ENCODE results near the gene KIF12.

Gene KIF12

GRCh38 chr9:114091711-114092110 lies 7.4 kb downstream of the KIF12 start:
- Histone ChIP-seq H3K36me3 (ENCODE audit: control insufficient read depth, insufficient read depth, low read length) (no peaks in the 10 kb centered on the region), H3K4me3 (ENCODE audit: extremely low read depth, insufficient read depth, low read length, poor library complexity, severe bottlenecking) (no peak overlapping the region), H3K4me1 (ENCODE audit: control insufficient read depth, insufficient read depth, low read length, poor library complexity, severe bottlenecking) (no peaks in the 10 kb centered on the region), H3K9me3 (ENCODE audit: control insufficient read depth, low read length) (no peaks in the 10 kb centered on the region), H3K27ac (ENCODE audit: low read depth, low read length, severe bottlenecking) (no peak overlapping the region)
- 85 to 91% methylated on average over 5 of the region's 8 CpGs for WGBS, 2 experiments (ENCODE audit: insufficient coverage in 2 of 2)

DNA sequence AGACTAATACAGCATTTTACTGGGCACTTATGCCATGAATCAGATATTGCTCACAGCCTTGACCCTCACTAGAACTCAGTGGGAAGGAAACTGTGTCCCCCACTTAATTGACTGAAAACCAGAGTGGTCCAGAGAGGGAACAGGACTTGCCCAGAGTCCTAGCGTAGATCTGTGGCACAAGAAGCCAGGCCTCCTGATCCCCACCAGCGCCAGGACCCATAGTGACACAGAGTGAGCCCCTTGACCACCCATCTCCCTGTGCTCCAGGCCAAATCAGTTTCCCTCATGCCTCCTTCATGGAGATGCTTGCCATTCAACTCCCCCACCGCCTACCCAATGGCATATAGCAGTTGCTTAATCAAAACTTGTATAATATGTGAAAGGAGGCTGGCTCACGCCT lies 8.3 kb downstream of the KIF12 start:
- no peaks in the 10 kb centered on the region for H3K36me3 ChIP-seq (ENCODE audit: control insufficient read depth, insufficient read depth, low read length)
- 85 to 93% methylated on average over 2 to 3 of the region's 4 CpGs for WGBS, 2 experiments (ENCODE audit: insufficient coverage in 2 of 2)

GRCh38 chr9:114089206-114089840 lies 9.8 kb downstream of the KIF12 start:
- 84 to 96% methylated on average over 2 to 4 of the region's 4 CpGs for WGBS, 2 experiments (ENCODE audit: insufficient coverage in 2 of 2)
- Histone ChIP-seq H3K4me1 (ENCODE audit: control insufficient read depth, insufficient read depth, low read length, poor library complexity, severe bottlenecking) (no peaks in the 10 kb centered on the region), H3K36me3 (ENCODE audit: control insufficient read depth, insufficient read depth, low read length) (no peaks in the 10 kb centered on the region), H3K4me3 (ENCODE audit: extremely low read depth, insufficient read depth, low read length, poor library complexity, severe bottlenecking) (no peak overlapping the region), H3K27ac (ENCODE audit: low read depth, low read length, severe bottlenecking) (no peak overlapping the region), H3K9me3 (ENCODE audit: control insufficient read depth, low read length) (no peaks in the 10 kb centered on the region)

More for the DNA sequence above, 8.3 kb downstream of the KIF12 start:
- no peak overlapping the region for H3K27ac ChIP-seq (ENCODE audit: low read depth, low read length, severe bottlenecking)
- H3K4me1 ChIP-seq (ENCODE audit: control insufficient read depth, insufficient read depth, low read length, poor library complexity, severe bottlenecking) = no peaks in the 10 kb centered on the region
- H3K4me3 ChIP-seq (ENCODE audit: extremely low read depth, insufficient read depth, low read length, poor library complexity, severe bottlenecking) = no peak overlapping the region
- no peaks in the 10 kb centered on the region for H3K9me3 ChIP-seq (ENCODE audit: control insufficient read depth, low read length)

- Histone ChIP-seq H3K36me3 (ENCODE audit: control insufficient read depth, insufficient read depth, low read length) (no peaks in the 10 kb centered on the region), H3K4me3 (ENCODE audit: extremely low read depth, insufficient read depth, low read length, poor library complexity, severe bottlenecking) (no peak overlapping the region), H3K9me3 (ENCODE audit: control insufficient read depth, low read length) (no peaks in the 10 kb centered on the region), H3K4me1 (ENCODE audit: control insufficient read depth, insufficient read depth, low read length, poor library complexity, severe bottlenecking) (no peaks in the 10 kb centered on the region), H3K27ac (ENCODE audit: low read depth, low read length, severe bottlenecking) (no peak overlapping the region)
- 85 to 92% methylated on average over 7 of the region's 7 CpGs for WGBS, 2 experiments (ENCODE audit: insufficient coverage in 2 of 2)
Measured at GRCh38 chr9:114088571-114089170, 10.4 kb downstream of the KIF12 start.

- H3K36me3 ChIP-seq (ENCODE audit: control insufficient read depth, insufficient read depth, low read length) = no peaks in the 10 kb centered on the region
- no peaks in the 10 kb centered on the region for H3K9me3 ChIP-seq (ENCODE audit: control insufficient read depth, low read length)
- H3K27ac ChIP-seq (ENCODE audit: low read depth, low read length, severe bottlenecking) = no peak overlapping the region
- H3K4me1 ChIP-seq (ENCODE audit: control insufficient read depth, insufficient read depth, low read length, poor library complexity, severe bottlenecking) = no peaks in the 10 kb centered on the region
- H3K4me3 ChIP-seq (ENCODE audit: extremely low read depth, insufficient read depth, low read length, poor library complexity, severe bottlenecking) = no peak overlapping the region
- 82 to 94% methylated on average over 4 to 6 of the region's 7 CpGs for WGBS, 2 experiments (ENCODE audit: insufficient coverage in 2 of 2)
Measured at GRCh38 chr9:114087721-114088120, 11.4 kb downstream of the KIF12 start.

DNA sequence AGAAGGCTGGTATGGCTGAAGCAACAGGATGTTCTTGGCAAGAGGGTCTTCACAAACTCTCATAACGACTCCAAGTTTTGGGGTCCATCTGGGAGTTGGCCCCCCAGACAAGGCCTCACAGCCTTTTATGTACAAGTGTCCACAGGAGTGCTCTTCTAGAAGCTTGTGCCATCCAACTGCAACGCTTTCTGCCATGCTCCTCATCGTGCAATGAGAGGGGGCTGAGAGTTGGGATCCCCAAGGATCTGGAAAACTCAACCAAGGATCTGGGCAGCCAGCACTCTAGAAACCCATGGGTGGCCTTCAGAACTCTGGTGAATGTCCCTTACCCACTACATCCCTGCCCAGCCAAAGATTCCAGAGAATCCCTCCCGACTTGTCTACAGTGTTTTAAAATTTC lies 12.5 kb downstream of the KIF12 start:
- Histone ChIP-seq H3K4me1 (ENCODE audit: control insufficient read depth, insufficient read depth, low read length, poor library complexity, severe bottlenecking) (no peaks in the 10 kb centered on the region), H3K4me3 (ENCODE audit: extremely low read depth, insufficient read depth, low read length, poor library complexity, severe bottlenecking) (no peak overlapping the region), H3K36me3 (ENCODE audit: control insufficient read depth, insufficient read depth, low read length) (no peaks in the 10 kb centered on the region), H3K27ac (ENCODE audit: low read depth, low read length, severe bottlenecking) (no peak overlapping the region), H3K9me3 (ENCODE audit: control insufficient read depth, low read length) (no peaks in the 10 kb centered on the region)
- 83 to 88% methylated on average over 3 to 4 of the region's 4 CpGs for WGBS, 2 experiments (ENCODE audit: insufficient coverage in 2 of 2)

- Histone ChIP-seq H3K4me1 (ENCODE audit: control insufficient read depth, insufficient read depth, low read length, poor library complexity, severe bottlenecking) (no peaks in the 10 kb centered on the region), H3K27ac (ENCODE audit: low read depth, low read length, severe bottlenecking) (no peak overlapping the region)
- 93 to 96% methylated on average over 6 of the region's 6 CpGs for WGBS, 2 experiments (ENCODE audit: insufficient coverage in 2 of 2)
Measured at GRCh38 chr9:114086009-114086408, 13.1 kb downstream of the KIF12 start.

GRCh38 chr9:114085387-114085789 lies 13.7 kb downstream of the KIF12 start:
- Histone ChIP-seq H3K4me3 (ENCODE audit: extremely low read depth, insufficient read depth, low read length, poor library complexity, severe bottlenecking) (no peak overlapping the region), H3K36me3 (ENCODE audit: control insufficient read depth, insufficient read depth, low read length) (no peaks in the 10 kb centered on the region), H3K27ac (ENCODE audit: low read depth, low read length, severe bottlenecking) (no peak overlapping the region), H3K9me3 (ENCODE audit: control insufficient read depth, low read length) (no peaks in the 10 kb centered on the region), H3K4me1 (ENCODE audit: control insufficient read depth, insufficient read depth, low read length, poor library complexity, severe bottlenecking) (no peaks in the 10 kb centered on the region)
- WGBS, 2 experiments (ENCODE audit: insufficient coverage in 2 of 2) = 92 to 99% methylated on average over 5 to 8 of the region's 9 CpGs

More at GRCh38 chr9:114086009-114086408, 13.1 kb downstream of the KIF12 start:
- no peaks in the 10 kb centered on the region for H3K9me3 ChIP-seq (ENCODE audit: control insufficient read depth, low read length)
- no peak overlapping the region for H3K4me3 ChIP-seq (ENCODE audit: extremely low read depth, insufficient read depth, low read length, poor library complexity, severe bottlenecking)
- H3K36me3 ChIP-seq (ENCODE audit: control insufficient read depth, insufficient read depth, low read length) = no peaks in the 10 kb centered on the region

DNA sequence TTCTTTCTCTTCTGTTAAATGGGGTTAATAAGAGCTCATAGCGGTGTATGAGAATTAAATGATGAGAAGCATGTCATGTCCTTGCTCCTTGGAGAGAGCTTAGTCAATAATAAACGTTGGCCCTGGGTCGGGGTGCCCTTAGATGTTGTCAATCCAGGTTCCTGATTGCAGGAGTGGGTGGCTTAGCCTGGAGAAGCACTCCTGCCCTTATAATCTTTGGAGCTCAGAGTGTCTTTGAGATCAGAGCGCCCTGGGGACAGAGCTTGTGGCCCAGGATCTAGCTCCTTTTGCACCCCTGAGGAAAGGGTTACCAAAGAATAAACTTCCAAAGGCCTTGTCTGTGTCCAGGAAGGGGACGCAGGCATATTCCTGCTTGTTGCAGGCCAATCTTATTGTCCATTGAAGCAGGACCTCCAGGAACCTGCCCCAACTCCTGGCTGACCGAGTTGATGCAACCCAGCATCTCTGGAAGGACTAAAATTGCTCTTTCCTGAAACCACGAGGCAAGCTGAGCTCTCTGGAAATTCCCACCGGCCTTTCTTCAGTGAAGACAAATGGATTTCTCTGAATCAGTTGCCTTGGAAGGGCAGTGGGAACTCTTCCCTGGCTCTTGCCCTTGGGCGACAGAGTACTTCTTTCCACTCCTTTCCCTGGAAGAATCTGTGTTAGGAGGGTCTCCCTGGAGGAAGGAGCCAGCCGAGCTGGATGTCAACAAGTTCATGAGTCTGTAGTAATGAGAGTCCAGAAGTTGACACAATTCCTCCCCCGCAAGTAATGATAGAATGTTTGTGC lies 14.6 kb downstream of the KIF12 start:
- H3K27ac ChIP-seq (ENCODE audit: low read depth, low read length, severe bottlenecking) = no peak overlapping the region
- no peak overlapping the region for H3K4me3 ChIP-seq (ENCODE audit: extremely low read depth, insufficient read depth, low read length, poor library complexity, severe bottlenecking)
- H3K4me1 ChIP-seq (ENCODE audit: control insufficient read depth, insufficient read depth, low read length, poor library complexity, severe bottlenecking) = no peaks in the 10 kb centered on the region
- no peaks in the 10 kb centered on the region for H3K36me3 ChIP-seq (ENCODE audit: control insufficient read depth, insufficient read depth, low read length)
- 89% methylated on average over 7 of the region's 11 CpGs for WGBS, 2 experiments (ENCODE audit: insufficient coverage in 2 of 2)
- H3K9me3 ChIP-seq (ENCODE audit: control insufficient read depth, low read length) = no peaks in the 10 kb centered on the region

DNA sequence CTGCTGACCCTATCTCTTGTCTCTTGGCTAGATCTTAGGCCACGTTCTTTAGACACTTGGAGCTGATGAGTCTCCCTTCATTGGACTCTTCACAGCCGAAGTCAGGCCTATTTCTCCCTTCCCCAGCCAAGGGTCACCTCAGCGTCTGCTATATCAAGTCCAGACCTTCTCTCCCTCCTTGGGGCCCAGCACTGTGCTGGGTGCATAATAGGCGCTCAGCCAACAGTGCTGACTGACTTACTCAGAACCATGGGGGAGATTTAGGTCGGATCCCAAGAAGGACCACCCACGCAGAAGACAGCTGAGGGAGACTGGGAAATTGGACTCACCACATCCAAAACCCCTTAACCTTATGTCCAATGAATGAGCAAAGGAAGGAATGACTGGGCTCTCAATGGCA lies 15.4 kb downstream of the KIF12 start:
- Histone ChIP-seq H3K27ac (ENCODE audit: low read depth, low read length, severe bottlenecking) (no peak overlapping the region), H3K36me3 (ENCODE audit: control insufficient read depth, insufficient read depth, low read length) (no peaks in the 10 kb centered on the region), H3K4me3 (ENCODE audit: extremely low read depth, insufficient read depth, low read length, poor library complexity, severe bottlenecking) (no peak overlapping the region), H3K9me3 (ENCODE audit: control insufficient read depth, low read length) (no peaks in the 10 kb centered on the region), H3K4me1 (ENCODE audit: control insufficient read depth, insufficient read depth, low read length, poor library complexity, severe bottlenecking) (no peaks in the 10 kb centered on the region)
- 84 to 89% methylated on average over 4 to 5 of the region's 6 CpGs for WGBS, 2 experiments (ENCODE audit: insufficient coverage in 2 of 2)

Data from mesodermal cell (in vitro differentiated cells).